ENCODE data around the gene RNF208. TPM values are rescaled to one million over a fixed set of nuclear protein-coding genes. Genes with fewer than 3 reads are reported as not detected.

The RNF208 gene
- total and polyA plus RNA-seq, 9 of the 15 experiments (the other 6 are each of a cell fraction or from before 2014, with no cell fraction given): 0.15 to 6.9 (median 0.50) TPM; not detected in 2

DNA sequence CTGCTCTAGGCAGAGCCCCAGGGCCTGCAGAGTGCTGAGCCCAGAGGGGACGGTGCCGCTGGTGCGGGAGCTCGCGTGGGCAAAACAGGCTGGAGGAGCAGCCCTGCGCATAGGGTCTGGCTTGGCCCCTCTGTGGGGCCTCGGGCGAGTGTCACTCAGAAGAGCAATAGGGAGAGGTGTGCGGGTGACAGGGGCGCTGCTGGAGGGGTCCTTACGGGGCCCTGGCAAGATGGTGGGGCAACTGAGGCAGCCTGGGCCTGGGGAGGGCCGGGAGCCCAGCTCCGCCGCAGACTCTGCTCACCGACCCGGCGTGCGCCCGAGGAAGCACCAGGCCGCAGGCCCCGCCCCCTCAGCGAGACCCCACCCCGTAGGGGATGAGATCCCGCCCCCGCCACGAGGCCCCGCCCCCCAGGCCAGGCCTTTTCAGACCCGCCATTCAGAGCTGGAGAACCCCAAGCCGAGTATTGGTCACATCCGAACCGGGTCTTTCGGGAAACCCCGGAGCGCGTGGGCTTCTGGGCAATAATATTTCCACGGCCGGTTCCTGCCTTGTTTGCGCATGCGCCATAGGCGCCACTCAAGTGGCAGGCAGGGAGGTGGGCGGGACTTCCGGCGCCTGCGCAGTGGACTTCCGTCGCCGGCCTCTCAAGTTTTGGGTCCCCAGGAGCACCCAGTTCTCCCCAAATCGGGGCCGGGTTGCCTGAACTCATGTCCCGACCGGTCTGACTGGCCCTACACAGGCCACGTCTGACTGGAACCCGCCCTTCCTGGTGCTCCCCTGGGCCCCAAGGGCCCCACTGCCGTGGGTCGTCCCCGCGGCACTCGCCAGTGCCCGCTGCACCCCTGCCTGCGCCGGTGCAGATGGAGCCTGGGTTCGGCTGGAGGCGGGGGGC, 1.3 kb upstream of the RNF208 start (continued):
- TF ChIP-seq GABPB1 (CRISPR knock-in tag; IDR thresholded peaks at IDR 0.05) (peak; percentile 92), NR2C1 (IDR thresholded peaks at IDR 0.05) (no peak), NR2C1 (tag; IDR thresholded peaks at IDR 0.05) (no peak), CBFA2T3 (IDR thresholded peaks at IDR 0.05) (no peak), NR2C2 (CRISPR knock-in tag; IDR thresholded peaks at IDR 0.05) (no peak), NR2C2 (tag; IDR thresholded peaks at IDR 0.05) (peak; percentile 42; the same call in 1 of the 2 replicates), TAL1 (IDR thresholded peaks at IDR 0.05) (no peak), TEAD4 (IDR thresholded peaks at IDR 0.05; ENCODE audit: low read length) (peak; percentile 36; the same call in 1 of the 2 replicates), TEAD4 (CRISPR knock-in tag; IDR thresholded peaks at IDR 0.05; ENCODE audit: borderline replicate concordance) (no peak), E2F3 (CRISPR knock-in tag; IDR thresholded peaks at IDR 0.05) (no peak), ZNF830 (CRISPR knock-in tag; IDR thresholded peaks at IDR 0.05) (0 out of 2 replicates have a peak, but pooled peaks have one; percentile 16), ATF7 (IDR thresholded peaks at IDR 0.05) (peak; percentile 56; the same call in 1 of the 2 replicates), SRSF1 (IDR thresholded peaks at IDR 0.05; ENCODE audit: low read depth, low read length) (no peak)
- TF ChIP-seq, protein P1, sequence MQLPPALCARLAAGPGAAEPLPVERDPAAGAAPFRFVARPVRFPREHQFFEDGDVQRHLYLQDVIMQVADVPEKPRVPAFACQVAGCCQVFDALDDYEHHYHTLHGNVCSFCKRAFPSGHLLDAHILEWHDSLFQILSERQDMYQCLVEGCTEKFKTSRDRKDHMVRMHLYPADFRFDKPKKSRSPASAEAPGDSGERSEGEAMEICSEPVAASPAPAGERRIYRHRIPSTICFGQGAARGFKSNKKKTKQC (CRISPR knock-in tag; IDR thresholded peaks at IDR 0.05): peak; percentile 72; the same call in 1 of the 2 replicates
- TF ChIP-seq, protein P2, sequence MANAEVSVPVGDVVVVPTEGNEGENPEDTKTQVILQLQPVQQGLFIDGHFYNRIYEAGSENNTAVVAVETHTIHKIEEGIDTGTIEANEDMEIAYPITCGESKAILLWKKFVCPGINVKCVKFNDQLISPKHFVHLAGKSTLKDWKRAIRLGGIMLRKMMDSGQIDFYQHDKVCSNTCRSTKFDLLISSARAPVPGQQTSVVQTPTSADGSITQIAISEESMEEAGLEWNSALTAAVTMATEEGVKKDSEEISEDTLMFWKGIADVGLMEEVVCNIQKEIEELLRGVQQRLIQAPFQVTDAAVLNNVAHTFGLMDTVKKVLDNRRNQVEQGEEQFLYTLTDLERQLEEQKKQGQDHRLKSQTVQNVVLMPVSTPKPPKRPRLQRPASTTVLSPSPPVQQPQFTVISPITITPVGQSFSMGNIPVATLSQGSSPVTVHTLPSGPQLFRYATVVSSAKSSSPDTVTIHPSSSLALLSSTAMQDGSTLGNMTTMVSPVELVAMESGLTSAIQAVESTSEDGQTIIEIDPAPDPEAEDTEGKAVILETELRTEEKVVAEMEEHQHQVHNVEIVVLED (CRISPR knock-in tag; IDR thresholded peaks at IDR 0.05): no peak
- TF ChIP-seq, protein P3, sequence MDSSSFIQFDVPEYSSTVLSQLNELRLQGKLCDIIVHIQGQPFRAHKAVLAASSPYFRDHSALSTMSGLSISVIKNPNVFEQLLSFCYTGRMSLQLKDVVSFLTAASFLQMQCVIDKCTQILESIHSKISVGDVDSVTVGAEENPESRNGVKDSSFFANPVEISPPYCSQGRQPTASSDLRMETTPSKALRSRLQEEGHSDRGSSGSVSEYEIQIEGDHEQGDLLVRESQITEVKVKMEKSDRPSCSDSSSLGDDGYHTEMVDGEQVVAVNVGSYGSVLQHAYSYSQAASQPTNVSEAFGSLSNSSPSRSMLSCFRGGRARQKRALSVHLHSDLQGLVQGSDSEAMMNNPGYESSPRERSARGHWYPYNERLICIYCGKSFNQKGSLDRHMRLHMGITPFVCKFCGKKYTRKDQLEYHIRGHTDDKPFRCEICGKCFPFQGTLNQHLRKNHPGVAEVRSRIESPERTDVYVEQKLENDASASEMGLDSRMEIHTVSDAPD (CRISPR knock-in tag; IDR thresholded peaks at IDR 0.05): no peak
- TF ChIP-seq, protein P4, sequence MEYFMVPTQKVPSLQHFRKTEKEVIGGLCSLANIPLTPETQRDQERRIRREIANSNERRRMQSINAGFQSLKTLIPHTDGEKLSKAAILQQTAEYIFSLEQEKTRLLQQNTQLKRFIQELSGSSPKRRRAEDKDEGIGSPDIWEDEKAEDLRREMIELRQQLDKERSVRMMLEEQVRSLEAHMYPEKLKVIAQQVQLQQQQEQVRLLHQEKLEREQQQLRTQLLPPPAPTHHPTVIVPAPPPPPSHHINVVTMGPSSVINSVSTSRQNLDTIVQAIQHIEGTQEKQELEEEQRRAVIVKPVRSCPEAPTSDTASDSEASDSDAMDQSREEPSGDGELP (CRISPR knock-in tag; IDR thresholded peaks at IDR 0.05; ENCODE audit: borderline replicate concordance): peak; percentile 73
- TF ChIP-seq, protein P5, sequence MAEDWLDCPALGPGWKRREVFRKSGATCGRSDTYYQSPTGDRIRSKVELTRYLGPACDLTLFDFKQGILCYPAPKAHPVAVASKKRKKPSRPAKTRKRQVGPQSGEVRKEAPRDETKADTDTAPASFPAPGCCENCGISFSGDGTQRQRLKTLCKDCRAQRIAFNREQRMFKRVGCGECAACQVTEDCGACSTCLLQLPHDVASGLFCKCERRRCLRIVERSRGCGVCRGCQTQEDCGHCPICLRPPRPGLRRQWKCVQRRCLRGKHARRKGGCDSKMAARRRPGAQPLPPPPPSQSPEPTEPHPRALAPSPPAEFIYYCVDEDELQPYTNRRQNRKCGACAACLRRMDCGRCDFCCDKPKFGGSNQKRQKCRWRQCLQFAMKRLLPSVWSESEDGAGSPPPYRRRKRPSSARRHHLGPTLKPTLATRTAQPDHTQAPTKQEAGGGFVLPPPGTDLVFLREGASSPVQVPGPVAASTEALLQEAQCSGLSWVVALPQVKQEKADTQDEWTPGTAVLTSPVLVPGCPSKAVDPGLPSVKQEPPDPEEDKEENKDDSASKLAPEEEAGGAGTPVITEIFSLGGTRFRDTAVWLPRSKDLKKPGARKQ (CRISPR knock-in tag; IDR thresholded peaks at IDR 0.05): no peak
- TF ChIP-seq, protein P6, sequence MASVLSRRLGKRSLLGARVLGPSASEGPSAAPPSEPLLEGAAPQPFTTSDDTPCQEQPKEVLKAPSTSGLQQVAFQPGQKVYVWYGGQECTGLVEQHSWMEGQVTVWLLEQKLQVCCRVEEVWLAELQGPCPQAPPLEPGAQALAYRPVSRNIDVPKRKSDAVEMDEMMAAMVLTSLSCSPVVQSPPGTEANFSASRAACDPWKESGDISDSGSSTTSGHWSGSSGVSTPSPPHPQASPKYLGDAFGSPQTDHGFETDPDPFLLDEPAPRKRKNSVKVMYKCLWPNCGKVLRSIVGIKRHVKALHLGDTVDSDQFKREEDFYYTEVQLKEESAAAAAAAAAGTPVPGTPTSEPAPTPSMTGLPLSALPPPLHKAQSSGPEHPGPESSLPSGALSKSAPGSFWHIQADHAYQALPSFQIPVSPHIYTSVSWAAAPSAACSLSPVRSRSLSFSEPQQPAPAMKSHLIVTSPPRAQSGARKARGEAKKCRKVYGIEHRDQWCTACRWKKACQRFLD (CRISPR knock-in tag; IDR thresholded peaks at IDR 0.05): 0 out of 2 replicates have a peak, but pooled peaks have one; percentile 4

All from K562 (cell line).